T-helper 1 cell treated with Interleukin-12 subunit alpha and Interleukin-12 subunit beta and Interleukin-4 antibody, amounts not matched to agents 30 μg/mL and 1 μg/mL, for 36 hours (primary cell): ENCODE measurements around the gene HPN.

ENCODE experiments used
- H3K27ac Mint-ChIP-seq: one replicate; pipeline ENCODE4 v1.8.0; 2021; ENCODE audit warnings: mild to moderate bottlenecking, mixed read lengths
- H3K27me3 Mint-ChIP-seq: one replicate; pipeline ENCODE4 v1.8.0; 2021; ENCODE audit warnings: low read depth, mixed read lengths
- H3K36me3 Mint-ChIP-seq: one replicate; pipeline ENCODE4 v1.8.0; 2021; ENCODE audit warnings: low read depth, mixed read lengths
- H3K4me1 Mint-ChIP-seq: one replicate; pipeline ENCODE4 v1.8.0; 2021; ENCODE audit warnings: low read depth, mixed read lengths
- H3K4me3 Mint-ChIP-seq: one replicate; pipeline ENCODE4 v1.8.0; 2021; ENCODE audit warnings: mild to moderate bottlenecking, moderate library complexity, mixed read lengths
- H3K9me3 Mint-ChIP-seq: one replicate; pipeline ENCODE4 v1.8.0; 2021; ENCODE audit warnings: mixed read lengths

HPN gene

DNA sequence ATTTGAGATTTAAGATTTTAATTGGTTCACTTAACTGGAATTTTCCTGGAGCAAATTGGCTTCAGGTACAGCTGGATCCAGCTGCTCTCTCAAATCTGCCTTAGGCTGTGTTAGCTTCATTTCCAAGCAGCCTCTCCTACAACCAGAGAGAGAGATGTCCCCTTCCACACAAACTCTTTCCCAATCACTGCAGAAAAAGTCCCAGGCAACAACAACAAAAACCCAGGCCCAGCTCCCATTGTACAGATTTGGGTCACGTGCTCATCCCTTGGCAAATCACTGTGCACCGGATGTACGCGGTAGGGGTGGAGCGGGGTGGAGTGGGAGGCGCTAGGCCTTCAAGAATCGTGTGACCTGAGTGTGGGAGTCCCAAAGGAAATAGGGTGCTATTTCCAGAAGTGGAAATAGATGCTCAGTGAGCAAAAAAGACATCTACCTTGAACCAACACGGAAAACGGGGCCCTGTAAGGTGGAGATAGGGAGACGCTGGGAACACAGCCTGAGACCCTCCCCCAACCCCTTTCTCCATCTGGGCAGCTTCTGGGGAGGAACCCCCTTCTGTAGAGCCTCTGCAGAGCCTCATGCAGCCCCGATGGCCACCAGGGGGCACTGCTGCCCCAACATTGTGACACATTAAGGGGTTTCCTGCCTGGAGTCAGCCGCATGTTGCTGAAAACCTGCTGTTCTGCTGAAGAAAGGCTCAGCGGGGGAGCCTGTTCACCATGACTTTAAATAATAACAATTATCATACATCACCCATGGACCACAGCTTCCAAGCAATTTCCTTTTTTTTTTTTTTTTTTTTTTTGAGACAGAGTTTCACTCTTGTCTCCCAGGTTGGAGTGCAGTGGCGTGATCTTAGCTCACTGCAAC lies 25.4 kb downstream of the HPN start:
- Mint-ChIP-seq H3K27me3 (peaks cover 8% of the 10 kb centered on the region), H3K4me3 (no peak overlapping the region), H3K4me1 (peaks cover 7% of the 10 kb centered on the region), H3K36me3 (no peaks in the 10 kb centered on the region), H3K27ac (peak overlapping the region; percentile 52), H3K9me3 (no peaks in the 10 kb centered on the region)

DNA sequence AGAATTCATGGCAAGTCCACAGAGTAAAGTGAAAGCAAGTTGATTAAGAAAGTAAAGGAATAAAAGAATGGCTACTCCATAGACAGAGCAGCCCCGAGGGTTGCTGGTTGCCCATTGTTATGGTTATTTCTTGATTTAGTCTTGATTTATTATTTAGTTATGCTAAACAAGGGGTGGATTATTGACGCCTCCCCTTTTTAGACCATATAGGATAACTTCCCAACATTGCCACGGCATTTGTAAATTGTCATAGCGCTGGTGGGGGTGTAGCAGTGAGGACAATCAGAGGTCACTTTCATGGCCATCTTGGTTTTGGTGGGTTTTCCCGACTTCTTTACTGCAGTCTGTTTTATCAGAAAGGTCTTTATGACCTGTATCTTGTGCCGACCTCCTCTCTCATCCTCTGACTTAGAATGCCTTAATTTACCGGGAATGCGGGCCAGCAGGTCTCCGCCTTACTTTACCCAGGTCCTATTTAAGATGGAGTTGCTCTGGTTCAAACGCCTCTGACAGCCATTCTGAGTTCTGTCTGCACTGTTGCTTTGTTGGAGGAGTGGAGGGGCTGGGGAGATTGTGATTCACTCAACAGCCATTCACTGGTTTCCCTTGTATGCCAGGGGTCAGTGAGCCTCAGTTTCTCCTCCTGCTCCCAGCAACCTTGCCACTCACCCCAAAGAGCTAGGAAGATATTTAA lies 27.6 kb downstream of the HPN start:
- Mint-ChIP-seq H3K36me3 (no peaks in the 10 kb centered on the region), H3K27me3 (peaks cover 6% of the 10 kb centered on the region), H3K4me3 (no peak overlapping the region), H3K4me1 (peaks cover 7% of the 10 kb centered on the region), H3K9me3 (no peaks in the 10 kb centered on the region), H3K27ac (no peak overlapping the region)

DNA sequence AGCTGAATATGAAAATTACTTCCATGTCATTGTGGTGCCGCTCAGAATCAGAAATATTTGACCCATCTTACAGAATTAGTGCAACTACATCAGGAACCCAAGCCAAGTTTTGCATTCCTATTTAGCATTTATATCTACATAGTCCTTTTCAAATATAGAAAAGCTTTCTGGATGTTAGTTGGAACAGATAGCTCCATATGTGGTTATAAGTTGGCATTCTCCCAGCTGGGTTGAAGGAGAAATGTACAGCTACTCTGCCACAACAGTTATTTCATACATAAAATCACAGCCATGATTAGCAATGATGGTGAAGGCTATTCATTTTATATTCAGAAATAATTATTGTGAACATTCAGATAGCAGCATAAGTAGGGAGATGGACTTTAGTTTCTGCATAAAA lies 28.2 kb downstream of the HPN start:
- H3K4me3 Mint-ChIP-seq = no peak overlapping the region
- no peaks in the 10 kb centered on the region for H3K9me3 Mint-ChIP-seq
- peaks cover 7% of the 10 kb centered on the region for H3K4me1 Mint-ChIP-seq
- H3K36me3 Mint-ChIP-seq = no peaks in the 10 kb centered on the region
- peaks cover 4% of the 10 kb centered on the region for H3K27me3 Mint-ChIP-seq
- no peak overlapping the region for H3K27ac Mint-ChIP-seq

DNA sequence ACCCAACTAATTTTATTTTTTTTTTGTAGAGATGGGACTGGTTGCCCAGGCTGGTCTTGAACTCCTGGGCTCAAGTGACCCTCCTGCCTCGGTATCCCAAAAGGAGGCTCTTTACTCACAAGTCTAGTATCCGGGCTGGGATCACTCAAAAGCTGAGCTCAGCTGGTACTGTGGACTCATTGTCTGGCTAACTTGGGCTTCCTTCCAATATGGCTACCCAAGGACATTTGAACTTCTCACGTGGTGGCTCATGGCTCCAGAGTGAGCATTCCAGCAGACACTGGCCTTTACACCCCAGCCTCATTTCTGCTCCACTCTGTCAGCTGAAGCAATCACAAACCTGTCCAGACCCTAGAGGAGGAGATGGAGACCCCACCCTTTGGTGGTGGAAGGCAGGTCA lies 28.9 kb downstream of the HPN start:
- H3K27ac Mint-ChIP-seq = no peak overlapping the region
- no peak overlapping the region for H3K4me3 Mint-ChIP-seq
- H3K36me3 Mint-ChIP-seq = no peaks in the 10 kb centered on the region
- H3K27me3 Mint-ChIP-seq = peaks cover 4% of the 10 kb centered on the region
- peaks cover 7% of the 10 kb centered on the region for H3K4me1 Mint-ChIP-seq
- H3K9me3 Mint-ChIP-seq = no peaks in the 10 kb centered on the region

DNA sequence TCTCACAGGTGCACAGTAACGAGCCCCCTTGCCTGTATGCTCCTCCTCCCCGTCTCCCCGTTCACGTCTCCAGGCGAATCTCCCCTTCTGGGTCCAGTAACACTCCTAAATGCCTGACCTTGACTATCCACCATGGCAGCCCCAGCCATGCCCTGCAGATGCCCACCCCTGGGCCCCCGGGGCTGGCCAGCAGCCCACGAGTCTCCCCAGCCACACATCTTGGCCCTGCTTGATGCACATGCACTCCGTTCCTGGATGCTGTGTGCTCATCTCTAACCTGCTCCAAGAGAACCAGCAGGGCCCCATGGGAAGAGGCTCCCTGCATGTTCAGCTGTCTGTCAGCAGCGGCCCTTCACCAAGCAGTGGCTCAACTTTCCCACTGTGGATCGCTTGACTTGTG lies 32.0 kb downstream of the HPN start:
- H3K27ac Mint-ChIP-seq = no peak overlapping the region
- no peaks in the 10 kb centered on the region for H3K36me3 Mint-ChIP-seq
- no peak overlapping the region for H3K4me3 Mint-ChIP-seq
- H3K4me1 Mint-ChIP-seq = no peaks in the 10 kb centered on the region
- peaks cover 9% of the 10 kb centered on the region for H3K27me3 Mint-ChIP-seq
- no peaks in the 10 kb centered on the region for H3K9me3 Mint-ChIP-seq

DNA sequence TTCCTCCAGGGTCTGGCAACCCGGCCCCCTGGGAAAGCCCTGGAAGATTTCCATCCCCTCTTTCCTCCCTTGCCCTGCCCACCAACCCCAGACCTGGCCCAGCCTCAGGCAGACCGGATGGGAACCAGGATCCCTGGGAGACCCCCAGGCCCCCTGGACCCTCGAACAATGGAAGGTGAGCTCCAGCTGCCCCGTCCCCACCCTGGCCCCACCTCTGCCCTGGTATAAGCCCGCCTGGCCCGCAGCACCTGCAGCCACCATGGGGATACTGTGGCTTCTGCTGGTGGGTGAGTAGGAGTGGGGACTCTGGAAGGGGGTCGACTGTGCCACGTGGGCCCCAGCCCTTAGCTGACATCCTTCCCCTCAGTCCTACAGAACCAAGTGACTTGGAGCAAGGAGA lies 32.4 kb downstream of the HPN start:
- Mint-ChIP-seq H3K27ac (no peak overlapping the region), H3K9me3 (no peaks in the 10 kb centered on the region), H3K4me3 (no peak overlapping the region), H3K27me3 (peaks cover 13% of the 10 kb centered on the region), H3K4me1 (no peaks in the 10 kb centered on the region), H3K36me3 (no peaks in the 10 kb centered on the region)

DNA sequence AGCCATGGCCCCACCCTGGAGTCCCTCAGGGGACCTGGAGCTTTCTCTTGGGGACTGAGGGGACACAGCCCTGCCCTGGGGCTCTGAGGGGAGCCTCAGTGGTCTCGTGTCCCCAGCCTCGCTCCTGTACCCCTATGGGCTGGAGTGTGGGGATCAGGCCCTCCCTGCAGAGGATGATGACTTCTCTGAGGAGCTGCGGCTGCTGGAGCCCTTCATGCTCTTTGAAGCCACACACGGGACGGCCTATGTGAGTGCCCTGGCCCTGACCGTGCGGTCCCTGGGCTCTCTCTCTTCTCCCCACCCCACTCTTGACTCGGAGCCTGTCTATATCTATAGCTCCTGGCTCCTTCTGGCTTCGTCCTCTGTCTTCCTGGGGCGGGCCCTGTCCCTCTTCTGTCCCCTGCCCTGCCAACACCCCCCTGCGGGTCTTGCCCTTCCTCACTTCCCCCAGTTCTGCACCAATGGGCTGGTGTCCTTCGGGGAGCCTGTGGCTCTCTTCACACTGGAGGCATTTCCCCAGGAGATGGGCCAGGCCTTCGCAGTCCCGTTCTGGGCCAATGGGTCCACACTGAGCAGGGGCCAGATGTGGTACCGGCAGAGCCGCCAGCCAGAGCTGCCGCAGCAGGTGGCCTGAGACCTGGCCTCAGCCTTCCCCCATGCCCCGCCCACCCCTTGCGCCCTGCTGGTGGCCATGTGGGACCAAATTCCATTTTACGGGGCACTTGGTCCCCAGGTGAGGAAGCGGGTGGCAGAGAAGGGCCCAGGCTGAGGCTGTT lies 33.1 kb downstream of the HPN start:
- Mint-ChIP-seq H3K4me1 (no peaks in the 10 kb centered on the region), H3K27me3 (peaks cover 9% of the 10 kb centered on the region), H3K27ac (no peak overlapping the region), H3K36me3 (no peaks in the 10 kb centered on the region), H3K4me3 (no peak overlapping the region), H3K9me3 (no peaks in the 10 kb centered on the region)

DNA sequence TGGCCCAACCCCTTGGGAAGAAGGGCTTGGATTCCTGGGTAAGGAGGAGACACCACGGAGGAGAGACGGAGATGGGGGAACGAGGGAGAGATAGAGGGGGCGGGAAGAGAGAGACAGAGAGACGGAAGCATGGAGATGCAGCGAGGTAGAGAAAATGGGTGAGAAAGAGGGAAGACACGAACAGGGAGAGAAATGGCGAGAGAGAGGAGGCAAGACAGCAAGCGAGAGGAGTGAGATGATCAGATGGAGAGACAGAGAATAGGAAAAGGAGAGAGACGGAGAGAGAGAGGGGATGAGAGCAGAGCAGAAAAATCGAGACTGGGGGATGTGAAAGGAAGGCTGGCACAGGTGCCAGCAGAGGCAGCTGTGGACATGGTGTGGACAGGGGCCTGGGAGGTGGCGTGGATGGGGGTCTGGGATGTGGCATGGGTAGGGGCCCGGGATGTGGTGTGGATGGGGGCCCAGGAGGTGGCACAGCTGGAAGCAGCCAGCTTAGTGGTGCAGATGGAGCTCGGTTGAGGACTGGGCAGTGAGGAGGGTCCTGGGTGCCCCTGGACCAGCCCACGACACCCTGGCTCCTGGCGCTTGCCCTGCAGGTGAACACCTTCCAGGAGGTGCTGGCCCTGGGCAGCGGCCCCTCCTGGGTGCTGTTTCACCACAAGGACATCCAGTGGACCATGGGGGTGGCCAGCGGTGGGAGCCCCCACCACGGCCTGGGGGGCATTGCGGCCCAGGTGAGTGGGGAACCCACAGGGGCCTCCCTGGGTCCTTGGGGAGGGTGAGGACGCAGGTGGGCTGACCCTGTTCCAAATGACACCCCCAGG lies 33.9 kb downstream of the HPN start:
- Mint-ChIP-seq H3K9me3 (no peaks in the 10 kb centered on the region), H3K27me3 (peaks cover 9% of the 10 kb centered on the region), H3K4me3 (no peak overlapping the region), H3K36me3 (no peaks in the 10 kb centered on the region), H3K4me1 (no peaks in the 10 kb centered on the region), H3K27ac (no peak overlapping the region)

DNA sequence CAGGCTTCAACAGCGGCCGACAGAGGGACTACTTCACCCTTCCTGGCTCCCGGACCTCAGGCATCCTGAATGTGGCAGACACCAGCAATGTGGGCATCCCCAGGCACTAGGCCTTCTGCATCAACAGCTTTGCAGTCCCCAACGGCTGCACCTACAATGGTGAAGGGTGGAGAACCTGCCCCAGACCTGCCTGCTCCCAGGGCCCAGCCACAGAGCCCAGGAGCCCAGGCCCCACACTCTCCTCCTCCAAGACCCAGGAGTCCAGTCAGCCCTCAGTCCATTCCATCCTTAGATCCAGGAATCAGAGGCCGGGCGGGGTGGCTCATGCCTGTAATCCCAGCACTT lies 34.5 kb downstream of the HPN start:
- Mint-ChIP-seq H3K4me1 (no peaks in the 10 kb centered on the region), H3K27ac (no peak overlapping the region), H3K36me3 (no peaks in the 10 kb centered on the region), H3K27me3 (peaks cover 9% of the 10 kb centered on the region), H3K9me3 (no peaks in the 10 kb centered on the region), H3K4me3 (no peak overlapping the region)

DNA sequence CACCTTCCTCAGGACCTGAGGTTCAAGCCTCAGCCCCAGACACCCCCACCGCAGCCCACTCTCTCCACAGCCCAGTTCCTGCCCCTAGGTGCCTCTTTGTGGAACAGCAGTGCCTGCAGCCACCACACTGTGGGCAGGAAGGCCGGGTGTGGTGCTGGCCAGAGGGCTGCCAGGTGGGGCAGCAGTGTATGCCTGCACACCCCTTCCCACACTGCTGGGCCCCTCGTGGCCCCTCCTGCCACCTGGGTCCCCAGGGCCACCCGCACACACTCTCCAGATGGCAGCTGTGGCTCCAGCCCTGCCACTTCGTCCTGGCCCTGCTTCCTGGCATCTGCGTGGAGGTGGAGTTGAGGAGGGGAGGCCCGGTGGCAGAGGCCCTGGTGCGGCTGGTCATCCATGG lies 35.1 kb downstream of the HPN start:
- H3K4me3 Mint-ChIP-seq = no peak overlapping the region
- peaks cover 9% of the 10 kb centered on the region for H3K27me3 Mint-ChIP-seq
- H3K36me3 Mint-ChIP-seq = no peaks in the 10 kb centered on the region
- no peak overlapping the region for H3K27ac Mint-ChIP-seq
- H3K4me1 Mint-ChIP-seq = no peaks in the 10 kb centered on the region
- no peaks in the 10 kb centered on the region for H3K9me3 Mint-ChIP-seq

DNA sequence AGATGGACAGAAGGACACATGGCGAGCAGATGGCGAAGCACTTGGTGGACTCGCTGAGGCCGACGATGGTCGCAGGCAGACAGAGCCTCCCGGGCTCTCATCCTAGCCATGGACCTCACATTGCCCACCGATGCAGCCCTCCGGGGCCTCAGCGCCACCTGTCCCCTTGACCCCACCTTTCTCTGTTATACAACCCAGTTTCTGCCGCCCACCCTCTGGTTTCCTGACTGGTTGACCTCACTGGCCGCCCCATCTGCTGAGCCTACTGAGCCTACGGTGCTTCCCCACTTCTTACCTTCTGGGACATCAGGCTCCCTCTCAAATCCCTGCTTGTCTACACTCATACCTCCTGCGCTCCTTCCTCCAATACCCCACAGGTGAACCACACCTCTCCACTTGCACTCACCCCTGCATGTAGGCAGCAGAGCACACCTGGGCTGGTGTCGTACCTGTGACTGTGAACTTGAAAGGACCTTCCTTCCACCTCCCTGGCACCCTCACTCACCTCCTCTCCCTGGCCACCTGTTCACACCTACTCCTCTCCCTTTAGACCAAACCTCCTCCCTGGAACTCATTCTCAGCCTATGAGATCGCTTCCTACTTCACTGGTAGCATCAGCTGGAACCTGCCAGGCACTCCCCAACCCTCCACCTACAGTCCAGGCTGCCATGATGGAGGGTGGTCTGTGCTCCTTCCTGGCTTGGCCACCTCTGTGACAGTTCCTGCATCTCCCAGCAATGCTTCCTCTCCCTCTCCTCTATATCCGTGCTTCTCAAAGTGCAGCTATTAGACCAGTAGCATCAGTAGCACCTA lies 36.1 kb downstream of the HPN start:
- H3K4me3 Mint-ChIP-seq = no peak overlapping the region
- H3K36me3 Mint-ChIP-seq = no peaks in the 10 kb centered on the region
- H3K9me3 Mint-ChIP-seq = no peaks in the 10 kb centered on the region
- no peaks in the 10 kb centered on the region for H3K4me1 Mint-ChIP-seq
- H3K27me3 Mint-ChIP-seq = peaks cover 9% of the 10 kb centered on the region
- H3K27ac Mint-ChIP-seq = no peak overlapping the region

DNA sequence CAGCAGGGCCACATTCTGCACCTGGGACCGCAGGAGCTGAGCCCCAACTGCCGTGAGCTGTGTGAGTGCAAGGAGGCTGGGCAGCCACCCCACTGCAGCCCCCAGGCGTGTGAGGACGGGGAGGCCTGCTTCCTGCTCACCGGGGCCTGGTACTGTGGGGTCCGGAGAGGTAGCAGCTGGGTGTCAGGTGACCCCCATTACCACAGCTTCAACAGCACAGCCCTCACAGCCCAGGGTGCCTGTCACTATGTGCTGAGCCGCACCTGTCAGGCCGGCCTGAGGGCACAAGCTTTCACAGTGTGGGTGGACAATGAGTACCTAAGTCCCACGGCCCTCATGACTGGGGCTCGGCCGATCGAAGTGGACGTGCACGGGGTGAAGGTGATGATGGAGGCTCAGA lies 38.3 kb downstream of the HPN start:
- H3K27ac Mint-ChIP-seq = no peak overlapping the region
- no peaks in the 10 kb centered on the region for H3K9me3 Mint-ChIP-seq
- peaks cover 9% of the 10 kb centered on the region for H3K27me3 Mint-ChIP-seq
- no peaks in the 10 kb centered on the region for H3K4me1 Mint-ChIP-seq
- H3K36me3 Mint-ChIP-seq = no peaks in the 10 kb centered on the region
- H3K4me3 Mint-ChIP-seq = no peak overlapping the region

DNA sequence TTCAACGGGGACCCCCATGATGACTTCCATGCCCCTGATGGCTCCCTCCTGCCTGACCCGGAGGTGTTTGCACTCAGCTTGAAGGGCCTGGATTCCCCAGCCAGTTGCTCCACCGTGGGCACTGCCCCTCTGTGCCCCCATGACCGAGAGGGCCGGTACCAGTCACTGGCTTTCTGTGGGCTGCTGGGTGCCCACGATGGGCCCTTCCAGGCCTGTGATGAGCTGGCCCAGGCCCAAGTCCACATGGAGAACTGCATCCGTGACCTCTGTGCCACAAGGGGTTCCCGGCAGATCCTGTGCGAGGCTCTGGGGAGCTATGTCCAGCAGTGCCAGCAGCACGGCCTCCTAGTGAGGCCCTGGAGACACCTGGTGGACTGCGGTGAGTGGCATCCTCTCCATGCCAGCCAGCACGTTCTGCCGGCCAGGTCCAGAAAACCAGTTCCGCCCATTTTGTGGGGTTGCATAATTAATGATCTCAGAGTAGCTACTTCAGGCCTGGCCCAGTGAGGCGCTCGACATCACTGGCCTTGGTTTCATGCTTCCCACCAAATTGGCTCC lies 39.2 kb downstream of the HPN start:
- H3K9me3 Mint-ChIP-seq = no peaks in the 10 kb centered on the region
- H3K4me1 Mint-ChIP-seq = no peaks in the 10 kb centered on the region
- H3K27me3 Mint-ChIP-seq = peaks cover 9% of the 10 kb centered on the region
- H3K36me3 Mint-ChIP-seq = no peaks in the 10 kb centered on the region
- no peak overlapping the region for H3K4me3 Mint-ChIP-seq
- no peak overlapping the region for H3K27ac Mint-ChIP-seq
